Measurements from ENCODE around the gene CHAF1A.

Gene CHAF1A

GRCh38 chr19:4367336-4367723 lies 35.1 kb upstream of the CHAF1A start:
- DNase-seq (ENCODE audit: low spot score): no peak

DNA sequence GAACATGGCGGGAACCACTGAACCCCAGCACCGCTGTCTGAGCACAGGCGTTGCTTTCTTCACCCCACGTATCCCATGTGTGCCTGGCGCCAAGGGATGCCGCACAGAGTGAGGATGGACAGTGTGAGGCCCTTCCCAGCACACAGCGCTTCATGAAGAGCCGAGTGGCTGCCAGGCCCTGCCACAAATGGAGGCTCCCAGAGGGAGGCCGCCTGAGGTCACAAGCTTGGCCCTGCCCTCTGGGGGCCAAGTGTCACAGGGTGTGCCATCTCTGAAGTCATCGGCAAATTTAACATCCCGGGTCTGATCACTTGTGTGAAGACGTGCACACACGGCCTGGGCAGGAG lies 34.7 kb upstream of the CHAF1A start:
- DNase-seq (ENCODE audit: low spot score): no peak

DNA sequence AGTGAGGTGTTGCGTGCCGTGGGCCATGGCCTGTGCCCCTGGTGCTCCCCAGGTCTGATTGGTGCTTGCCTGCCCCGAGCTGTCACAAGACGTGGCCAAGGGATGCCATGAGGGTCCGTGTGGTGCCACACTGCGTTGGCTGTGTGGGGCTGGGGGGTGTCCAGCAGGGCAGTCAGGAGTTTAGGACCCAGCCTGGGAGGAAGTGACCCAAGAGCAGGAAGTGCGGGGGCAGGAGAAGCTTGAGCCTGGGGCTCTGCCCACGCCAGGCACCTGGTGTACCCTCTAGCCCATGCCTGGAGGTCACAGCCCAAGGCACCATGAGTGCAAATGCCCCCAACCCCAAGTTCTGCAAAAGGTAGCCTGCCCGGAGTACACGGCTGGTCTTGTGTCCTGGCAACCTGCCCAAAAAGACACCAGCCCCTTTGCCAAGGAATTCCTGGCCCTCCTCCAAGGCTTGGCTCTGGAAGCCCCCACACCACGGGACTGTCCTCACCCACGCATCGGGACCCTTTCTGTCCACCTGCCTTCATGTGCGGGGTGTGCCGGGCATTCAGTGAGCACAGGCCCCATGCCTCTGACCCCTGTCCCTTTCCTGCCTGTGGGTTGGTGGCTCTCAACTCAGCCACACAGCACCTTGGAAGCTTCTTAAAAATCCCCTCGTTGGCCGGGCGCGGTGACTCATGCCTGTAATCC lies 34.2 kb upstream of the CHAF1A start:
- no peak for DNase-seq (ENCODE audit: low spot score)

GRCh38 chr19:4369109-4369887 lies 33.1 kb upstream of the CHAF1A start:
- DNase-seq (ENCODE audit: low spot score): no peak

DNA sequence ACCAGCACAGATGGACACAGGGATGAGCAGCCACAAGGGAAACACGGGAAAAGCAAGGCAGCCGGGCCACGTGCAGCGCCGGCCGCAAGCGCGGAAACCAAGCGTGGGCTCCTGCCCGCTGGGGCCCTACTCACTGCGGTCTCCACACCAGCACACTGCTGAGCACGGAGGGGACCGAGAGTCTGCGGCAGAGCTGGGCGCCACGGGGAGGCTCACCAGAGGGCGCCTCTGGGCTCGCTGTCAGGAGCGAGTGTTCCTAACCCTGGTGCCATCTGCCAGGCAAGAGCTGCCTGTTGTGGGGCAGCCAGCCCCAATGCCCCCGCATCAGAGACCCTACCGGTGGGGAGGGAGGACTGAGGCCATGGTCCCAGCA lies 32.6 kb upstream of the CHAF1A start:
- DNase-seq (ENCODE audit: low spot score): no peak

GRCh38 chr19:4370418-4371041 lies 31.9 kb upstream of the CHAF1A start:
- DNase-seq (ENCODE audit: low spot score): no peak

- no peak for DNase-seq (ENCODE audit: low spot score)
Measured at GRCh38 chr19:4371247-4372164, 30.9 kb upstream of the CHAF1A start.

- DNase-seq (ENCODE audit: low spot score): no peak
Measured at GRCh38 chr19:4372165-4373012, 30.1 kb upstream of the CHAF1A start.

DNA sequence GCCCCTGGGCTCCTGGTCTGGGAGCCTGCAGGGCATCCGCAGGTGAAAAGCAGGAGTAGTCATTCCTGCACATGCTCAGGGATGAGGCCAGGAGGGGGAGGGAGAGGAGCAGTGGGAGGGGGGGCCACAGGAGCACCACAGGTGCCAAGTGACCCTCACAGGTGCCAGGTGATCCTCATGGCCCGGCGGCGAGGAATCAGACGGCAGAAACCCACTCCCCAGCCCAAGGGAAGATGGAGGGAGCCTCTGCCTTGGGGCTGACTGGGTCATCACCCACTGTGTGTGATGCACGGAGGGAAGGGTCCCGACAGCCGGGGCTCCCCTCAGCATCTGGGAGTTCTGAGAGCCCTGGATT lies 29.4 kb upstream of the CHAF1A start:
- DNase-seq (ENCODE audit: low spot score): no peak

DNA sequence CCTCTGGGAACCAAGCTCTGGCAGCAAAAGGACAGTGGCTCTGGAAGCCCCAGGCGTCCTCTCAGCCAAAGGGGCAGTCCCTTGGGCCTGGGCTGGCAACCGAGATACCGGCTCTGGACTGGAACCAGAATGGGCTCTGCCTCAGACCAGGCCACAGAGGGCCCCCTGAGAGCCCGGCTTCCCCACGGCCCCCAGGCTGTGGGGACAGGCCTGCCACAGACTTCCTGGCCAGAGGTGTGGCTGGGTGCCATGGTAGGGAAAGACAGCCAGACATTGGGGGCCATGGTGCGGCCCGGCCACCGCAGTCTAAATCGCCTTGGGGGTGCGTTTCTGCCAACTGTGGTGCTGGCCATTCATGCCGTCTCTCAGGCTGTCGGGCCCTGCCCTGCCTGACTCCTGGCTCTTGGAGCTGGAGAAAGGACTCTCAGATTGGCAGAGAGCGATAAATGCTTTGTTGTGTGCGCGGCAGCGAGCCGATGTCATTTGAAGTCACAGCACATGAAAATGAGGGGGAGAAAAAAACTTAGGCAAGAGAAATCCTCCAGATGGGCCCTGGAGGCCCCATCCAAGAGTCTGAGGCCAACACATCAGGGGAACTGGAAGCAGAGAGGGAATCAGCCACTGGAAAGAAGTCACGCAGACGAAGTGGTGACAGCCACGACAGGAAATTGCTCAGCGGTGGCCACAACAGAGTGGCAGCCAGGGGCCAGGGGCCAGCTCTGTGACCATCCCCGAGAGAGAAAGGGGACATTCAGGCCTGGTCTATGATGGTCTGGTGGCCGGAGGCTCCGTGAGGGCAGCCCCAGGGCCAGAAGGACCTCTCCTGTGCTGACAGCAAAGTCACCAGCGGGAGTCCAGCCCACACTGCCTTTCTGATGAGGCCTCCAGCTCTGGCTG lies 28.6 kb upstream of the CHAF1A start:
- DNase-seq (ENCODE audit: low spot score): peak; percentile 52

GRCh38 chr19:4374498-4375163 lies 27.8 kb upstream of the CHAF1A start:
- DNase-seq (ENCODE audit: low spot score): peak; percentile 93

GRCh38 chr19:4375164-4376027 lies 27.0 kb upstream of the CHAF1A start:
- peak; percentile 76 for DNase-seq (ENCODE audit: low spot score)

GRCh38 chr19:4376028-4376670 lies 26.3 kb upstream of the CHAF1A start:
- DNase-seq (ENCODE audit: low spot score): no peak

- no peak for DNase-seq (ENCODE audit: low spot score)
Measured at GRCh38 chr19:4376671-4376990, 25.8 kb upstream of the CHAF1A start.

DNA sequence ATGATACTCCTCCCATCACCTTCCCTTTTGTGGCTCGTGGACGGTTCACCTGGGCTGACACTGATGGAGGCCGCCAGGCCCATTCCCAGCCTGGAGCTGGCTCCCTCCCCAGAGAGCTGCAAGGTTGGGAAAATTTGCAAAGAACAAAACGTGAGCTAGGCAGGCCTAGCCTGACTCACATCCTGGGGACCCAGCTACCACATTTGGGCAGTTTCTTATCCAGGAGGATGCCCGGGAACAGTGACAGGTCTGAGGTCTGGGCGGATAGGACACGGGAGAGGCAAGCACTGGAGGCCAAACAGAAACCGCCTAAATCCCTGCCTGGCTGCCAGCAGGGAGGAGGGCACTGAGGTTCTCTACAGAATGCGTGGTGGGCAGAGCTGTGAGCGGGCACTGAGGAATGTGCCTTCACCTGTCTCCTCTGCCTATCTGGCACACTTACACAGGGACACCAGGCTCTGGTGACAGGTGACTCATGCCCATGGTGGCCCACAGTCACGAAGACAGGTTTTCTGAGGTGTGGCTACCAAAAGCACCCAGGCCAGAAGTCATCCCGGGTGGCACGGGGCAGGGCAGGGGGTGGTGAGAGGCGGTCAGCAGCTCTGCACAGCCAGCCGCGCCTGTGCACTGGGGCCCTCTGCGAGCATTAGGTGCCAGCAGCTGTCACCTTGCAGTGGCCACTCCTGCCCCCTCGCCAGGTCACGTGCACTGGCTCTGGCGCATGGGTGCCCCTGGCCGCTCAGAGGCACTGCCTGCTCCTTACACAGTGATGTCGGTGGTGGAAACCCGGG lies 25.3 kb upstream of the CHAF1A start:
- DNase-seq (ENCODE audit: low spot score): no peak

- DNase-seq (ENCODE audit: low spot score): no peak
Measured at GRCh38 chr19:4378886-4379285, 23.6 kb upstream of the CHAF1A start.

- DNase-seq (ENCODE audit: low spot score): no peak
Measured at GRCh38 chr19:4379383-4380253, 22.8 kb upstream of the CHAF1A start.

Measured in GM03348 (cell line).